ENCODE results near the gene CYSLTR2.

Gene CYSLTR2

DNA sequence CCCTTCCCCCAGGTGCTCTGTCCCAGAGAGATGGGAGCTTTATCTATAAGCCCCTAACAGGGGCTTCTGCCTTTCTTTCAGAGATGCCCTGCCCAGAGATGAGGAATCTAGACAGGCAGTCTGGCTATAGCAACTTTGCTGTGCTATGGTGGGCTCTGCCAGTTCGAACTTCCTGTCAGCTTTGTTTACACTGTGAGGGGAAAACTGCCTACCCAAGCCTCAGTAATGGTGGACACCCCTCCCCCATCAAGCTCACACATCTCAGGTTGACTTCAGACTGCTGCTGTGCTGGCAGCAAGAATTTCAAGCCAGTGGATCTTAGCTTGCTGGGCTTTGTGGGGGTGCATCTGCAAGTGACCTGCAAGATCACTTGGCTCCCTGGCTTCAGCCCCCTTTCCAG, 21.5 kb downstream of the CYSLTR2 start:
- no peak overlapping the region for H3K27ac ChIP-seq
- no peak for TF ChIP-seq ZFX (IDR thresholded peaks at IDR 0.05)
- TF ChIP-seq, protein P1, sequence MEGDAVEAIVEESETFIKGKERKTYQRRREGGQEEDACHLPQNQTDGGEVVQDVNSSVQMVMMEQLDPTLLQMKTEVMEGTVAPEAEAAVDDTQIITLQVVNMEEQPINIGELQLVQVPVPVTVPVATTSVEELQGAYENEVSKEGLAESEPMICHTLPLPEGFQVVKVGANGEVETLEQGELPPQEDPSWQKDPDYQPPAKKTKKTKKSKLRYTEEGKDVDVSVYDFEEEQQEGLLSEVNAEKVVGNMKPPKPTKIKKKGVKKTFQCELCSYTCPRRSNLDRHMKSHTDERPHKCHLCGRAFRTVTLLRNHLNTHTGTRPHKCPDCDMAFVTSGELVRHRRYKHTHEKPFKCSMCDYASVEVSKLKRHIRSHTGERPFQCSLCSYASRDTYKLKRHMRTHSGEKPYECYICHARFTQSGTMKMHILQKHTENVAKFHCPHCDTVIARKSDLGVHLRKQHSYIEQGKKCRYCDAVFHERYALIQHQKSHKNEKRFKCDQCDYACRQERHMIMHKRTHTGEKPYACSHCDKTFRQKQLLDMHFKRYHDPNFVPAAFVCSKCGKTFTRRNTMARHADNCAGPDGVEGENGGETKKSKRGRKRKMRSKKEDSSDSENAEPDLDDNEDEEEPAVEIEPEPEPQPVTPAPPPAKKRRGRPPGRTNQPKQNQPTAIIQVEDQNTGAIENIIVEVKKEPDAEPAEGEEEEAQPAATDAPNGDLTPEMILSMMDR (conservative IDR thresholded peaks at IDR 0.05) = no peak

DNA sequence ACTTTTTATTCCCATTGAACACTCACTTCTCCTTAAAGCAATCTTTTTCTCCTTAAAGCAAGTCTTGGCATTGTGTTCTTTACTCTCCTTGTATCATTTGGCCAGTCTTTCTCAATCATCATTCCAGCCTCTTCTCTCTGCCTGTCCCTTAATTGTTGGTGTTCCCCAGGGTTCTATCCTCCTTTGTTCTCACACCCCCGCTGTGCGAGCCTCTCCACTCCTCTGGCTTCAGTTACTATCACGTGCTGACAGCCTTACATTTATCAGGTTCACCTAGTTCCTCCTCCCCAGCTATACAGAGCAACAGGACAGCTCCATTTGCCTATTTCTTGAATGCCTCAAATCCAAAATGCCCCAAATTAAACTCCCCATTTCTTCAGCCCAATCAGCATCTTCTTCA, 24.6 kb downstream of the CYSLTR2 start:
- TF ChIP-seq ZFX (IDR thresholded peaks at IDR 0.05) = no peak
- no peak overlapping the region for H3K27ac ChIP-seq

DNA sequence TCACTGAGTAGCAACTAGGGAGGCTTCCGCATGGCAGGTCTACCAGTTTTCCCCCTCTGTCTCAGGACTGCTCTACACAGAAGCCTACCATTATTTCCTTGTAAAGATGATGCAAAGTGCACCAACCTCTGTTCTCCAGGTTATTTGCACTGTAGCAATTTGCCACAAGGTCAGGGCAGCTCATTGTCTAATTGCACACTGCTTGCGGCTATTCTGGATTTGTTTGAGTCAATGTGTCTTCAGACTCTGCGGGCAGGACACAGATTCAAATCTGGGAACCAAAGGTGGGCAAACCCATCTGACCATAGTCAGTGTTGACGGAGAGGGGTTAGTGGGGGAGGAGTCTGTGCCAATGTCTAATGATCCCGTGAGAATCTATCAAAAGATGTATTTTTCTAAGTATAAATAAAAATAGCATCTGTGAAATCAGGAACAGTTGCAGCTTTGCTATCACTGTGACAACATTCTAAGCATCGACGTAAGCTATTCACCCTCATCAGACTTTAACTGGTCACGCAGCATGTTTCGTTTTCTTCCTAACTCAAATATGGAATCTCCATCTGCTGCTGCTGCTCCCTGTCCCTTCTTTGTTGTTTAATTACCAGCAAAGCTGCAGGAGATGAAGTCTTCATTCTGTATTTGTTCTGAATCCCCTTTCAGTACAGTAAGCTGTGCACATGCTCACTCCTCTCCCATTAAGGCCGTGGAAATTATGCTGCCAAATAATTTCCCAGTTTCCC, 26.4 kb downstream of the CYSLTR2 start:
- H3K27ac ChIP-seq = no peak overlapping the region

DNA sequence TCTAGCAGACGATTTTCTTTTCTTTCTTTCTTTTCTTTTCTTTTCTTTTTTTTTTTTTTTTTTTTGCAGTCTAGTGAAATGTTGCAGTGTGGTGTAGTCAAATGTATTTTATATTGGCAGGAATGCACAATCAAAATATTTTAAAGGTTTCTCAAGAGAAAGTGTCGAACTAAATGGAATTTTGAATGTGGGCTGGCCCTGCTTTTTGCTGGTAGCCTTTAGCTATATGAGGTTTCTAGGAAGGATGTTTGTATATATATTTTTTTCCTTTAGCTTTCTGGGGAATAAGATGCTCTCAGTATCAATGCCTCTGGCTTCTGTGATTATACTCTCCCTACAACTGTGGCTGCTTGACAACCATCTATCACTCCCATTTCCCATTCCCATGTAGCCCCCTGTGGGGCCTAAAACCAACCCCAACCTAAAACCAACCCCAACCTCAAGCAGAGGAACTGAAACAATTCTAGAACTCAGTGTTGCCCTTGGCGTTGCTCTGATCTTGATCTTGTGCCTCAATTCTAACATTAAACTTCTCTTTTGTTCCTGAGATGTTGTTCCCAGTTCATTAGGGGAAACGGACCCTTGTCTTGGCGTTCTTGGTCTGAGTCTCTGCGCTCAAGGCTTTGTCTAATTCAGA, 27.1 kb downstream of the CYSLTR2 start:
- no peak overlapping the region for H3K27ac ChIP-seq
- no peak for TF ChIP-seq ZFX (IDR thresholded peaks at IDR 0.05)
- TF ChIP-seq, protein P1 (conservative IDR thresholded peaks at IDR 0.05) = no peak

More for the DNA sequence above, 26.4 kb downstream of the CYSLTR2 start:
- no peak for TF ChIP-seq ZFX (IDR thresholded peaks at IDR 0.05)
- TF ChIP-seq, protein P1 (conservative IDR thresholded peaks at IDR 0.05) = no peak

DNA sequence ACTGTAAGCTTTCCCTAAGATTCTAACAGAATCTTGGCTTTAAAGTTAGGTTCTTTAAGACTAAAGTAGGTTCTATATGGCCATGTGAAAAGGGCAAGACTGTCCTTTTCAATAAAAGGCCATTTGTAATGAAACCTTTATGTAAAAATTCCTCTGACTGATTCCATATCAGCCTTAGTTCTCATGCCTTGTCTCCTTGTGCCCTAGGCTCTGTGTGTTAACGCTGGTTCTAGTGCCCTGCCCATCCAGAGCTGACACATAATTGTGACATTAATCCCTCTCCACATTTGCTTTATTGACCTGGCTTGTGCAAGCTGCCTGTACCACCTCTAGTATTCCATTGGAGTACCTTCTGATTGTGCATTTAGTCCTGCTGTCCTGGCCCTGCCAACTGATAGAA, 28.2 kb downstream of the CYSLTR2 start:
- no peak overlapping the region for H3K27ac ChIP-seq
- TF ChIP-seq ZFX (IDR thresholded peaks at IDR 0.05) = no peak
- TF ChIP-seq, protein P1 (conservative IDR thresholded peaks at IDR 0.05) = no peak

DNA sequence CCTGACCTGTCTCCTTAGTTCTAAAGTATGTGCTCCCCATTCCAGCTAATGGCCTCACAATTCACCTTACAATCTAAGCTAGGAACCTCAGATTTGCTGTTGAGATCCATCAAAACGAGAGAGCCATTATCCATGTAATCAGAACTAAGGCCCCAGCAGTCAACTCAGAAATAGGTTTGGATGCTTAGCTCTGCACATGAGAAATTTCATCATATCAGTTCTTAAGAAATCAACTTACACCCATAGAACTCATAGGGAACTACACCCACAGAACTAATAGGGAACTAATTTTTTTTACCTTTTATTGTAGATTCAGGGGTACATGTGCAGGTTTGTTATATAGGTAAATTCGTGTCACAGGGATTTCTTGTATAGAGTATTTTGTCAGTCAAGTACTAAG, 28.7 kb downstream of the CYSLTR2 start:
- no peak overlapping the region for H3K27ac ChIP-seq
- TF ChIP-seq, protein P1 (conservative IDR thresholded peaks at IDR 0.05) = no peak
- TF ChIP-seq ZFX (IDR thresholded peaks at IDR 0.05) = no peak

DNA sequence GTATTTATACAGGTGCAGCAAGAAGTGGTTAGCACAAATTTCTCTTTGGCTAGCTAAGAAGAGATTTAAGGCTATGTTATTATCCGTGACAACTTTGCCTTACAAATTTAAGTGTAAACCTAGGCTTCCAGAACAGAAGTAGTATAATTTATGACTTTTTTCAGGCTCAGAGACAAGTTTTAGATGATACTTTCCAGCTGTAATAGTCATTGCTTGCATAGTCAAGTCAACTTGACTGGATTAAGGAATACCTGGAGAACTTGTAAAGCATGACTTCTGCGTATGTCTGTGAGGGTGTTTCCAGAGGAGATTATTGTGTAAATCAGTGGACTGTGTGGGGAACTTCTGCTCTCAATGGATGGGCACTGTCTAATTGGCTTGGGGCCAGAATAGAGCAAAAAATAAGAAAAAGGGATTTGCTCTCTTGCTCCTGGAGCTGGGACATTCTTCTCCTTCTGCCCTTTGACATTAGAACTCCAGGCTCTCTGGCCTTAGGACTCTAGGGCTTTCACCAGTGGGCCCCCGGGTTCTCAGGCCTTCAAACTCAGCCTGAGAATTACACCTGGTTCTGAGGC, 33.0 kb downstream of the CYSLTR2 start:
- TF ChIP-seq ZFX (IDR thresholded peaks at IDR 0.05) = no peak
- TF ChIP-seq, protein P1 (conservative IDR thresholded peaks at IDR 0.05) = no peak

More for the DNA sequence above, 33.0 kb downstream of the CYSLTR2 start:
- no peak overlapping the region for H3K27ac ChIP-seq
